ENCODE data around the gene MRPL55. TPM values are rescaled to one million over a fixed set of nuclear protein-coding genes. Genes with fewer than 3 reads are reported as not detected.
A peak's percentile ranks its signal among the peaks of the same experiment; 100 is the strongest.

The MRPL55 gene
- total RNA-seq, 1 experiment from 2014 or later: 99.3 TPM

- peak; percentile 47 for DNase-seq (ENCODE audit: low read depth)
Observed at GRCh38 chr1:228101994-228102790, 6.9 kb downstream of the MRPL55 start.

- DNase-seq (ENCODE audit: low read depth): no peak
Observed at GRCh38 chr1:228101614-228101993, 7.5 kb downstream of the MRPL55 start.

GRCh38 chr1:228100822-228101613 is 8.1 kb downstream of the MRPL55 start:
- DNase-seq (ENCODE audit: low read depth): peak; percentile 44

- DNase-seq (ENCODE audit: low read depth): no peak
Observed at GRCh38 chr1:228099331-228099732, 9.8 kb downstream of the MRPL55 start.

GRCh38 chr1:228098323-228098931 is 10.7 kb downstream of the MRPL55 start:
- DNase-seq (ENCODE audit: low read depth): no peak

GRCh38 chr1:228097333-228098081 is 11.6 kb downstream of the MRPL55 start:
- no peak for DNase-seq (ENCODE audit: low read depth)

- DNase-seq (ENCODE audit: low read depth): no peak
Observed at GRCh38 chr1:228096416-228097332, 12.4 kb downstream of the MRPL55 start.

- DNase-seq (ENCODE audit: low read depth): no peak
Observed at GRCh38 chr1:228095938-228096337, 13.2 kb downstream of the MRPL55 start.

- DNase-seq (ENCODE audit: low read depth): no peak
Observed at GRCh38 chr1:228095161-228095560, 13.9 kb downstream of the MRPL55 start.

GRCh38 chr1:228094432-228095016 is 14.6 kb downstream of the MRPL55 start:
- DNase-seq (ENCODE audit: low read depth): no peak

GRCh38 chr1:228093050-228093906 is 15.8 kb downstream of the MRPL55 start:
- DNase-seq (ENCODE audit: low read depth): no peak

GRCh38 chr1:228092342-228093049 is 16.6 kb downstream of the MRPL55 start:
- DNase-seq (ENCODE audit: low read depth): no peak

GRCh38 chr1:228091084-228091483 is 18.0 kb downstream of the MRPL55 start:
- no peak for DNase-seq (ENCODE audit: low read depth)

GRCh38 chr1:228090613-228091081 is 18.5 kb downstream of the MRPL55 start:
- no peak for DNase-seq (ENCODE audit: low read depth)

GRCh38 chr1:228089519-228090380 is 19.3 kb downstream of the MRPL55 start:
- no peak for DNase-seq (ENCODE audit: low read depth)

GRCh38 chr1:228088586-228089498 is 20.3 kb downstream of the MRPL55 start:
- no peak for DNase-seq (ENCODE audit: low read depth)

Measured in M059J (cell line).